Right ventricle myocardium superior (tissue), 1 donor: ENCODE measurements around the gene PCGF2. TPM values are rescaled to one million over a fixed set of nuclear protein-coding genes. Genes with fewer than 3 reads are reported as not detected.

ENCODE experiments used
- ATAC-seq: fragments of 200-7000 bp; cut with Tn5 transposase; one replicate; pipeline ENCODE4 v1.9.1; 2020; ENCODE audit warnings: mild to moderate bottlenecking; ENCODE audit not compliant: poor library complexity
- DNase-seq: peaks from one replicate; pipeline ENCODE4 v3.0.0-alpha.2; 2020
- intact Hi-C: fragments of 100-400 bp; cut with DNase I; formaldehyde crosslinking; loops from one replicate; pipeline ENCODE4 v1.11.2; 2022
- total RNA-seq: library from RNA; stranded (reverse); fragmentation: NEBNext Ultra II Directional; extraction: Animal tissue kit (Norgen Biotek cat#: 25700); gene quantifications from one replicate; pipeline ENCODE4 v1.2.1, GENCODE V29; 2021
- donor health status: DM: no; HTN: yes; CAD: no; lungs with severe emphysema.

The PCGF2 gene
- total RNA-seq, 1 donor from 2014 or later, result 22.2 TPM

DNA sequence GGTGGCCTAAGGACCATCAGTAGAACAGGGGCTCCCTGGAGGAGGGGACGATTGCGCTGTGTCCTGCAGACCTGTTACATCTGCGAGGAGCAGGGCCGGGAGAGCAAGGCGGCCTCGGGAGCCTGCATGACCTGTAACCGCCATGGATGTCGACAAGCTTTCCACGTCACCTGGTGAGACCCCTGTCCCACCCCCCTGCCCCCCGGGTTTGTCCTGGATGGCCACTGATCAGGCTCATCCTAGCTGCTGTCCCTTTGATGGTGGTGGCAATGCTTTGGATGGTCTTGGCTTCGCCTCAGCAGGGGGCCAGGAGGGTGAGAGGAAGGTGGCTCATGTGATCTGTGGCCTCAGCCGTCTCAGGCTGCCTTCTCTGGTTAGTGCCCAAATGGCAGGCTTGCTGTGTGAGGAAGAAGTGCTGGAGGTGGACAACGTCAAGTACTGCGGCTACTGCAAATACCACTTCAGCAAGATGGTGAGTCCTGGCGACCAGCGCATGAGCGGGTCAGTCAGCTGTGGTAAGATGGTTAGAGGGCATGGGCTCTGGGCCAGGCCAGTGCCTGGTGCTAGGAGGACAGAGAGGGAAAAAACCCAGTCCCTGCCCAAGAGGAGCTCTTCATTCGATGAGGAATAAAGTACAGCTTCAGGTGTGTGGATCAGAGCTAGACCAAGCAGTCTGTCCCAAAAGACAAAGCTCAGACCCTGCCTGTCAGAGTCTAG, 38.9 kb downstream of the PCGF2 start:
- DNase-seq (no peak), ATAC-seq (no peak)
- intact Hi-C loops, result no loop called here

GRCh38 chr17:38707678-38708351, 40.3 kb downstream of the PCGF2 start:
- intact Hi-C loops, result no loop called here
- ATAC-seq (no peak), DNase-seq (no peak)

GRCh38 chr17:38706505-38707216, 41.5 kb downstream of the PCGF2 start:
- DNase-seq (no peak), ATAC-seq (no peak)
- intact Hi-C loops, result no loop called here

- intact Hi-C loops, result no loop called here
- ATAC-seq (no peak), DNase-seq (peak; percentile 80)
Measured at GRCh38 chr17:38705803-38706504, 42.2 kb downstream of the PCGF2 start.

DNA sequence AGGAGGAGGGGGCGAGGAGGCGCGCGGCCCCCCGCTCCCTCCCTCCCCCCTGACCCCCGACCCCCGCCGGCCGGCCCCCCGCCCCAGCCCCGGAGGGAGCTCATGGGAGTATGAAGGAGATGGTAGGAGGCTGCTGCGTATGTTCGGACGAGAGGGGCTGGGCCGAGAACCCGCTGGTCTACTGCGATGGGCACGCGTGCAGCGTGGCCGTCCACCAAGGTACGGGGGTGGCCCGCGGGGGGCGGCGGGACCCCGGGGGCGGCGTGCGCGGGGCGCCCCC, 42.7 kb downstream of the PCGF2 start:
- DNase-seq, result no peak
- ATAC-seq, result no peak
- intact Hi-C loops, result no loop called here

- intact Hi-C loops, result loop anchor here (5.0 kb wide), 1 partner anchor 32 kb away; no protein-coding TSS in a partner anchor
- DNase-seq (peak; percentile 89), ATAC-seq (peak; percentile 49)
Measured at GRCh38 chr17:38704606-38705522, 43.3 kb downstream of the PCGF2 start, which contains the start of gene MLLT6. Gene MLLT6, plus strand, starts transcription at chr17:38705273. Its CDS starts 360 bp downstream, at chr17:38705633.

- intact Hi-C loops, result loop anchor here (5.0 kb wide), 1 partner anchor 33 kb away; no protein-coding TSS in a partner anchor
- DNase-seq (peak; percentile 88), ATAC-seq (peak; percentile 53)
Measured at GRCh38 chr17:38703742-38704605, 44.2 kb downstream of the PCGF2 start.

- DNase-seq, result peak; percentile 55
- intact Hi-C loops, result loop anchor here (5.0 kb wide), 1 partner anchor 34 kb away; no protein-coding TSS in a partner anchor
- peak; percentile 0 for ATAC-seq
Measured at GRCh38 chr17:38702916-38703741, 45.0 kb downstream of the PCGF2 start.

DNA sequence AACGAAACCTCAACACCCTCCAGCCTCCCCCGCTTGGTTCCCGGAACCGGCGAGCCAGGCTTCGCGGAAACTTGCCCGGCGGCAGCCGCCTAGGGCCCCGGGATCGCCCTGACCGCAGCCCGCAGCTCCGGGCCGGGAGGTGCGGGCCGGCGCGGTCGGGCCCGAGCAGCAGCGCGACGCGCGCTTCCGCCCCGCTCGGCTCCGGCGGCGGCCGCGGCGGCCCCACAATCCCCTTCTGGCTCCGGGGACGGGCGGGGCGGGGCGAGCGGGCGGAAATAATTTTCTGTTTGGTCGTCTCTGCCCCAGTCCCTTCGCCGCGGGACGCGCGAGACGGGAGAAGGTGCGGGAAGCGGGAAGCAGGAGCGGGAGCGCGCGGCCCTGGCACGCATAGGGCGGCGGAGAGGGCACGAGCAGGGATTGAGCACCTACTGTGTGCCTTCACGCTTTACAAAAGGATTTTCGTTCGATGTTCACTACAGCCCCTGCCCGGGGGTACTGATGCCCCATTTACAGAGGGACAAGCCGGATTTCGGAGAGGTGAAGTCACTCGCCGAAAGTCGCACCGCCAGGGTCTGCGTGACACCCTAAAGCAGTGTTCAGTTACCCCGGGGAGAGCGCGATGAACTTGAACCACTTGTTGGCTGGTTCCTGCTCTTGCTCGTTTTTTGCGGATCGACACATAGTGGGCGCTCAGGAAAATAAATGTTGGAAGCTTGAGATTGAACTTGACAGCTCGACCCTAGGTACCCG, 45.8 kb downstream of the PCGF2 start:
- intact Hi-C loops, result loop anchor here (5.0 kb wide), 1 partner anchor 35 kb away; no protein-coding TSS in a partner anchor
- DNase-seq (peak; percentile 91), ATAC-seq (peak; percentile 71)

DNA sequence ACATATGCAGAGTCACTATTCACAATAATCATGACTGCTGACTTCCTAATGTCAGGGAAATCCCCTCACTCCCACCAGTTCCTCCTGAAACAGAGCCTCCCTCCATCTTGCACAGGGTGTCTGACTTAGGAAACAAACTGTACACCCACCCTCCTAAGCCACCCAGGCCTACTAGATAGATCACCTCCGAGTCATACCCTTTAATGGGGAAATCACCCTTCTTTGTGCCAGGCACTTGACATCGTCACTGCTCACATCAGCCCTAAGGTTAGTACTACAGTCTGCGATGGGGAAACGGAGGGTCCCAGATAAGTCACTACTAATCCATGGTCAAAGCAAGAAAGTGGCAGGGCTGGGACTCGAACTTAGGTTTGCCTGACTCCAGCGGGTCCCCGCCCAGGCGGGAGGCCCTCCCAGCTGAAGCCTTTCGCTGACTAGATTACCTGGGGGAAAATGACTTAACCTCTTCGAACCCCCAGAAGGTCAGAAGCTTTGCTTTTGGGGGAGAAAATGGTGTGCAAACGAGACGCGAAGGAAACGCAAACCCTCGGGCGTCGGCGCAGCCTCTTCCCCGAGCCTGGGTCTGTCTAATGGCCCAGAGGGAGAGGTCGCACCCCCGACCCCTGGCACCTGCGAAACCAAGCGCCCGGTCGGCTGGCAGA, 46.5 kb downstream of the PCGF2 start:
- intact Hi-C loops, result loop anchor here (5.0 kb wide), 1 partner anchor 36 kb away; no protein-coding TSS in a partner anchor

GRCh38 chr17:38698760-38699159, 49.4 kb downstream of the PCGF2 start:
- no peak for DNase-seq
- ATAC-seq, result no peak
- intact Hi-C loops, result no loop called here

More for the DNA sequence above, 46.5 kb downstream of the PCGF2 start:
- DNase-seq (peak; percentile 54), ATAC-seq (peak; percentile 0)

DNA sequence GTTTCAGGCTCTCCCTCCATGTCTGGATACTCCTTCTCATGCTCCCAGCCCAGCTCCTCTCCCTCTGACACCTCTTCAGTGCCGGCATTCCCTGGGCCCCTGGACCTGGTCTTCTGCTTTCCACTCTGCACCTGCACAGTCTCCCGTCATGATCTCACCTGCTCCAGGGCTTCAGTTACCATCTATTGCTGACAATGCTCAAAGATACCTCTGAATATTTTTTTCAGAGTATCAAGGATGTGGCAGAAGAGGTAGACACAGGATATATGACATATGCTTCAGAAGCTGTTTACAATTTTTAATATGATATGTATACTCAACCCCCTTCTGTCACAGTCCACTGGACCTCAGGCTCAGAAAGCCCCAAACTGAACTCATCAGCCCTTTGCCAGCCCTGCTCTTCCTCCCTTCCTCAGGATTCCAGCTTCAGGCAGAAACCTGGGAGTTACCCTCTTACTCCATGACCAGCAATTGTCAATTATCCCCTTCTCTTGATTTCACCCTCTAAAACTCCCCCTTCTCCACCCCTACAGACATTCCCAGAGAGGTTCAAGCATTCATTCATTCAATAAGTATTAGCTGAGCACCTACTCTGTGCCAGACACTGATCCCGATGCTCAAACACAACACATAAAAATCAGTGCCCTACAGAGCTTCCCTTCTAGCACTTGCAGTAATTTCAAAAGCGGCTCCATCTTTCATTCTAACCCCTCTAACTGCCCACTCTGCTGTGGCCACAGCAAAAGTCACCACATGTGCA, 50.9 kb downstream of the PCGF2 start:
- no peak for DNase-seq
- ATAC-seq, result no peak
- intact Hi-C loops, result no loop called here

DNA sequence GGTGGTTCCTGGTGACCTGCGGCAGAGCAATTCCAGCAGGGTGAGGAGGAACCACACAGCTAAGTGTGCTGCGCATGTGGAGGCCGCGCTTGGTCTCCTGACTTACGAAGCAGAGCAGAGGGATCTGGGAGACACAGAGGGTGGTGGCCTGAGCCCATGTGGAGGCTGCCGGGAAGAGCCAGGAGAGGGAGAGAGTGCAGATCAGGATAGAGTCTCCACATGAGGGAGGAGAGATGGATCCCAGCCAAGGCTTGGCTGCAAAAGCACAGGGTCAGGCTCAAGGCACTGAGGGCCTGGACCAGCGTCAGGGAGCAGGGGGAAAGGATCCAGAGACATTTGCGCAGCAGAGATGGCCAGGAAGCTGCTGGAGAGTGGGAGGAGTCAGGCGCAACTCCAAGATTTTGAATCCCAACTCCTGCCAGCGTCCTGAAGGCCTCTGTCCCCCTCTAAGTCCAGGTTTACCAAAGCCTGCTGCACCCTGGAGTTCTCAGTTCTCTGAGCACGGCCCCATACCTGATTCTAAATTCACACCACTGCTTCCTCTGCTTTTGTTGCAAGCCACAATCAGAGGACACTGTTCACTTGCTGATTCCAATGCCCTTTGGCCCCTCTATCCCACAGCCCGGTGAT, 54.3 kb downstream of the PCGF2 start:
- DNase-seq (peak; percentile 95), ATAC-seq (peak; percentile 97)
- intact Hi-C loops, result no loop called here

DNA sequence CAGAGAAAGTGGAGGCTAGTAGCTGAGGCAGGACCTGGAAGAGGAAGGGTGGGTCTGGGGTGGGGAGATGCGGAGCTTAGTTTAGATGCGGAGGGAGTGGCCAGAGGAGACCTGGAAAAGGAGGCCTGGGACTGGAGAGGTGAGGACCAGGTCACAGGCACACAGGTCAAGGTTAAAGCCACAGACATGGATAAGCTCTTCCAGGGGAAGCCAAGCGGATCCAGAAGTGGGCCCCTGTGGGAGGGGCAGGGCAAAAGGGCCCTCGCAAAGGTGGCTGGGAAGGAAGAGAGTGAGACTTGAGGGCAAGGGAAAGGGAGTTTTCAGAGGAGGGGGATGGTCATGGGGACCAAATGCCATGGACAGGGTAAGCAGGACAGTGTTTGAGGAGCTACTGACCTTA, 57.0 kb downstream of the PCGF2 start:
- ATAC-seq, result no peak
- intact Hi-C loops, result no loop called here
- no peak for DNase-seq
